Globus pallidus (tissue), 1 donor: ENCODE measurements around the gene PPP2R5D.

Experiments
- DNase-seq: peaks from one replicate; pipeline ENCODE4 v3.0.0-alpha.2; 2015; ENCODE audit warnings: low spot score

Gene PPP2R5D

DNA sequence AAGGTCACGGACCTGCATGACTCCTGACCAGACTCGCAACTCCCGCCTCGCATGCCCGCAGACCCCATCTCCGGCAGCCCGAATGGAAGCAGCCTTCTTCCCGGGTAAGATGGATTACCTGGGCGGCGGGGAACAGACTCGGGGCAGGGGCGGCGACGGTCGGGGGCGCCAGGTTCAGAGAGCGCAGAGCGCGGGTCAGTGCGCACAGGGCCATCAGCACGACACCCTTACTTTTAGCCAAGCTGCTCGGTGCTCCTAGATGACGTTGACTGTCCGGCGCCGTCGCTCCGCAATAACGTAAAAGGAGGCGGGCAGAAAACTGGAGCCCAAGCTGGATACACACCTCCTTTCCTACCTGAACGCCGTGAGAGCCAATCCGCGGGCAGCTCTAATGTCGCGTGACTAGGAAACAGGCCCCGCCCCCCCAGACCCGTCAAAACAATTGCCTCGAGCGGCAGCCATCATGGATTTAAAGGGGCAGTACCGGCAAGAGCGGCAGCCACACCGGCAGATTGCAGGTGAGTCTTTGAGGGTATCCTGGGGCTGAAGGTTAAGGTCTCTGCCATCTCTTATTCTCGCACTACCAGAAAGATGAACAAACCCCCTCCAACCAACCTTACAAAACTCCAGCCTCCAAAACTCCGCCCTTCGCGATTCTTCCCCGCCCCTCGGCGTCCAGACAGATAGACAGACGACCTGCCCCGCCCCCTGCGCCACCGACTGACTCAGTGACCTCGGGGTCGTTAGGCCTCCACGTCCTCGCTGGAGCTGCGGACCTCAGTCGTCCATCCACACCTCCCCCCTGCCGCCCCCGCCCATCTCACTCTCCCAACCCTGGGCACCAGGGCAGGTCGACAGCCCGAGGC is 75.0 kb downstream of the PPP2R5D start, which contains the start of the genes KLC4 and MRPL2:
KLC4 (plus strand) TSS at position 464 of the 866 bp plus-strand sequence. CDS start 1,705 bp downstream, outside the sequence.
MRPL2 (minus strand) TSS at position 267 of the 866 bp plus-strand sequence; CDS start at position 214, 53 bp downstream.
- DNase-seq = peak; percentile 99

- no peak for DNase-seq
Measured at GRCh38 chr6:43060034-43060754, 75.8 kb downstream of the PPP2R5D start.

- DNase-seq = no peak
Measured at GRCh38 chr6:43060755-43061633, 76.6 kb downstream of the PPP2R5D start.

- no peak for DNase-seq
Measured at GRCh38 chr6:43061861-43062260, 77.5 kb downstream of the PPP2R5D start.
